GM19099 (cell line): ENCODE measurements around the gene CLEC20A.

Experiments used
- POLR2A ChIP-seq: IDR thresholded peaks from 3 replicates; pipeline ENCODE4 v1.6.1; 2011; ENCODE audit warnings: low read depth; ENCODE audit not compliant: insufficient read length; ENCODE audit errors: extremely low read depth

CLEC20A gene

DNA sequence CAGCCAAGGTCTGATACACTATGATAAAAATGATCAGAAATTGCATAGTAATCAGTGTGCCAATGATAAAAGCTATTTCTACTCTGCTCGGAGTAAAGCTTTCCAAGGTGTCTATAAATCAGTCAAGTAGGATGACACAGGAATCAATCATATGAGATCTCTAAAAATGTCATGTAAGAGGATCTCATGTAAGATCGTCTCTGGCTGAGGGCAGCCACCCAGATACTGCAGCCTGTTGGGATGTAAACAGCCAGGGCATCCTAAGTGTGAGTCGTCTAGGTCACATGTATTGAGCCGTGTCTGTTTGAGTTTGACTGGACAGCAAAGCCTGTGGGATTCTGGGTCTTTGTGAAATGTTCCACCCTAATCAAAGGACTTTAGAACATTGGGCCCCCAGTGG, 13.4 kb upstream of the CLEC20A start:
- no peak for TF ChIP-seq POLR2A

DNA sequence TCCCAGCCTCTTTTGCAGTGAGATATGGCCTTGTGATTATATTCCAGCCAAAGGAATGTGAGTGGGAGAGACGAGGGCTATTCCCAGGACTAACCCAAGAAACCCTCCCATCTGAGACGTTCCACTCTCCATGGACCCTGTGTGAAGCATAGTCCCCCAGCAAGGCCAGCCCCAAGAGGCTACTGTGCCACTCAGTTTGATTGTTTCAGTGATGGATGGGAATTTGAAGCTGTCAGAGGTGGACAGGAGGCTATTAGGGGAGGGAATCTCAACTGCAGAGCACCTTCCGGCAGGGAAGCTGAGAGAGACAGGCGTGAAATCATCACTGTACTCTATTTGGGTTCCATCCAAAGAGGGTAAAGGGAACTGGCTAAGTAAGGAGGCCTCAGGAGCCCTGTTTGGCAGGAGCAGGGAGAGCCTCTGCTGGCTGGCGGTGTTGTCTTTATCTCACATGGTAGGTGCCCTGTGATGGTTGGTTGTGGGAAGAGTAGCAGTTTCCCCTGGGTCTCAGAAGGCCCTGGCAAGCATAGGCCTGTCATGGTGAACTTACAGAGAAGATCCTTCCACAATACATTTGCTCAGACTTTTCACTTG, 12.7 kb upstream of the CLEC20A start:
- no peak for TF ChIP-seq POLR2A

DNA sequence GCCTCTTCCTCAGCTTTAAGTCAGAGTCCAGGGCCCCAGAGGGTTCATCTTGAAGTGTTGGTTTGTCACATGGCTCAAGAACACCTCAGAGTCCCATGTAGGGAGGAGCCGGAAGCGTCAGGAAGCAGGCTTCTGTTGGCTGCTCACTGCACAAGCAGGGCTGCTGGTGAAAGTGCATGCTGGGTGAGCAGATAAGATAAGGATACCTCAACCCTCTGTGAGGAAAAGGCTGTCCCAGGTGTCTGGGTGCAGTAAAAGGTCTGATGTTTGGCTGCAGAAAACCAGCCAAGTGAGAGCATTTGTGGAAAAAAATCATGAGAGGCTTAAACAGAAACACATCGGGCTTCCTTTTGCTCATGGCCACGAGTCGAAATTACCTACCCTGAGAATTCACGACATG, 9.9 kb upstream of the CLEC20A start:
- TF ChIP-seq POLR2A: no peak

DNA sequence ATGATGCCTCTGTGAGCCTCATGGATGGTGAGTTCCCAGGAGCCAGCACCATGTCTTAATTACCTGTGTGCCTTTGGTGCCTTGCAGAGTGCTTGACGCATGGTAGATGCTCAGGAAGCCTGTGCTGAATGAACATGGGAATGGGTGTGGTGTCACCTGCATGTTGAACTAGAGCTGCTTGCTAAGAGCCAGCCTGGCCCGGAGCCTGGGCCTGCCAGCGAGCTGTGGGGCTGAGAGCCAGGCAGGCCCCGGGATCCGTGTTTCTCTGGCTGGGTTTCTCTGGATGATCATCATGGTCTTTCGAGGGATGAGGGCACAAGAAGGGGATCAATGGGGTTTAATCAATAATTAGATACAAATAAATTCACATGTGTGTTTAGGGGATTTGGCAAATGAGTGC, 9.4 kb upstream of the CLEC20A start:
- TF ChIP-seq POLR2A: no peak

GRCh38 chr1:178504286-178504685, 7.5 kb upstream of the CLEC20A start:
- TF ChIP-seq POLR2A: no peak

DNA sequence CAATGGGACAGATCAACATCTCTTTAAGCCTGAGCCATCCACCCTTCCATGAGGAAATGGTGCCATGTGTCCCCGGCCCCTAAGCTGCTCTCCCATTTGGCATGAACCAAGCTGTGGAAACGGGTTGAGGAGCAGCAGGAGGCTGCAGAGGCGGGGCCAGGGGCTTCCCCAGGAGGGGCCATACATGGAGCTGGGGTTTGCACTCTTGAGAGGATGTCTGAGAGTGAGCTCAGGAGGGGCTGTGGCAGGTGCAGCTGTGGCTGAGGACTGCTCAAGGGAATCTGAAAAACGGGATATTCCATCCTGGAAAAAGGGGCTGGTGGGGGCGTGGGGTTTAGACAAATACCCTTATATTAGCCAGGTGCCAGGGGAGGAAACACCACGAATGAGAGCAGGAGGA, 7.1 kb upstream of the CLEC20A start:
- TF ChIP-seq POLR2A: no peak

GRCh38 chr1:178502856-178503255, 6.1 kb upstream of the CLEC20A start:
- TF ChIP-seq POLR2A: no peak

DNA sequence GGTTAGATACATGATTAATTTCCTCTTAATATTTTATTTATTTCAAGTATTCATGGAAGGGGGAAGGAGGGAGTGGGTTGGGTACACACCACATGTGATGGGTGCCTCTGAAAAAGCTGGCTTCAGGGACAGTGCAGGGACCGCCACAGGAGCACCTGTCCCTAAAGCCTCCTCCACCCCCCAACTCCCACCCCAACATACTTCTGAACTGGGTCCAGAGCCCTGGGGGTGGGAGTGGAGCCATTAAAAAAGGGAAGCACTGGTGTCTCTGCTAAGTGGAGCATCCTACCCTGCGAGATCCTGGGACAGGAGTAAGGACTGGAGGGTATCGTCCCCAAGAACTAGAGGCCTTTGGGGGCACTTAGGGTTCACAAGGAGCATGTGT, 5.6 kb upstream of the CLEC20A start:
- TF ChIP-seq POLR2A: no peak

- TF ChIP-seq POLR2A: no peak
Measured at GRCh38 chr1:178501705-178502329, 5.1 kb upstream of the CLEC20A start.

DNA sequence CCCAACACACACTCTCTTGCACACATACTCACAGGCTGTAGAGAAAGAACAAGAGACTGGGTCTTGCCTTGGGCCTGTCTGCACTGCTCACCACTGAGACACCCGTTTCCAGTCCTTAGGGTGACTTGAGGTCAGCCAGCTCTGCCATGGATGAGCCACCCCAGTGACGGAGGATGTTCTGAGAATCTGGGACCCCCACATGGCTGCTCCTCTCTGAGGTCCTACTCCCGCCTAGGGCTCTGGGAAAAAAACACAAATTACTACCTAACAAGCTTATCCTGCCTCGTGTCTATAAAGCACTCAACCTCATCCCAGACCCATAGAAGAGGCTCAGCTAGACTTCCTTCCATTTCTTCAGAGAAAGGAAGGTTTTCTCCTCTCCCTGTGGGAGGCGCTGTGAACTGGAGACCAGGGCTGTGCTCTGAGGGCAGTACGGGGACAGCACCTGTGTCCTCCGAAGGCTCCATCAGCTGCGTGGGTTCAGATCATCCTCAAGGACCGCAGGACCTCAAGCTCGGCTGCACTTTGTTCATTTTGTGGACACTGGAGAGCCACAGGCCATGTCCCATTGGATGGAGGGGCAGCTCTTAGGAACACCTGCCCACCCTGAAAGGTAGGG, 4.3 kb upstream of the CLEC20A start:
- no peak for TF ChIP-seq POLR2A

DNA sequence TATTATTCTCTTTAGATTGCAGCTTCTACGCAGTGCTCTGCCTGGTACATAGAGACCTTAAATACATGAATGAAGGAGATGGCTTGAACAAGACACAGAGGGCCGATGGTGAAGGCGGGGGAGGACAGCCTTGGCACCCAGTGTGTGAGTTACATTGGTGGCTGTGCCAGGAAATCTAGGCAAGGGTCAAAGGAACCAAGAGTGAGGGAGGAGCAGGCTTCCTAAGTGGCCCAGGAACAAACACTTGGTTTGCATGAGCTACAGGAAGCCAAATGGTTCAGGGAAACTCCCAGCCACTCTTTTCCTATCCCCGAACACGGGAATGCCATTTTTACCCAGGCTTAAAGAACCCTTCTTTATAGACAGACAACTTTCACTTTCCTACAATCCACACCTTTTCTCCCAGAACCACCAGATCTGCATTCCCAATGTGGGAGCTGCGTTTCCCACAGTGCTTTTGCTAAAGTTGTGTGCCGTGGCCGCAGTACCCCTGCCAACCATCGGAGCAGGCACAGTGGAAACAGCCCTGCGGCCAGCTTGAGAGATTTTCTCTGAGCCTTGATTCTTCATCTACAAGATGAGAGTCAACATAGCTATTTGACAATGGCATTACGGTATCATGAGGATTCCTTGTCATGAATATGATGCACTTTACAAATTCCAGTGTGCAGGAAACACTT, 3.5 kb upstream of the CLEC20A start:
- TF ChIP-seq POLR2A: no peak

DNA sequence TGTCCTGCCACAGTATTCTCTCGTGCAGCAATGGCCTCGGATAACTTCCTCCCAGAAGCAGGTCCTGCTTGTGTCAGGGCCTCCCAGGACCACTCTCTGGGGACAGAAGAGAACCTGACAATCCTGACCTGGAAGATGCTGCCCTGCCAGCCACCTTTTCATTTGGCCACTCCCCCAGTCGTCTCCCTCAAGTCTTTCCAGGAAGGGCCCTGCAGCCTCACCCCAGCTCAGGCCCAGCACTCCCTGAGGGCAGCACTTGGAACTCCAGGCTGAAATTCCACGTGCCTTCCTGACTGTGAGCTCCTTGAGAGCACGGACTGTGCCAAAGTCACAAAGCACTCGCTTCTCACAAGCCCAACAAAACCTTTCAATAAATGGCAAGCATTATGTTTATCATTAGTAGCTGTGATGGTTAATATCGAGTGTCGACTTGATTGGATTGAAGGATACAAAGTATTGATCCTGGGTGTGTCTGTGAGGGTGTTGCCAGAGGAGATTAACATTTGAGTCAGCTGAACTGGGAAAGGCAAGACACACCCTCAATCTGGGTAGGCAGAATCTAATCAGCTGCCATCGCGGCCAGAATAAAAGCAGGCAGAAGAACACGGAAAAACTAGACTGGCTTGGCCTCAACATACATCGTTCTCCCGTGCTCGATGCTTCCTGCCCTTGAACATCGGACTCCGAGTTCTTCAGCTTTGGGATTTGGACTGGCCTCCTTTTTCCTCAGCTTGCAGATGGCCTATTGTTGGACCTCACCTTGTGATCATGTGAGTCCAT, 2.3 kb upstream of the CLEC20A start:
- no peak for TF ChIP-seq POLR2A

DNA sequence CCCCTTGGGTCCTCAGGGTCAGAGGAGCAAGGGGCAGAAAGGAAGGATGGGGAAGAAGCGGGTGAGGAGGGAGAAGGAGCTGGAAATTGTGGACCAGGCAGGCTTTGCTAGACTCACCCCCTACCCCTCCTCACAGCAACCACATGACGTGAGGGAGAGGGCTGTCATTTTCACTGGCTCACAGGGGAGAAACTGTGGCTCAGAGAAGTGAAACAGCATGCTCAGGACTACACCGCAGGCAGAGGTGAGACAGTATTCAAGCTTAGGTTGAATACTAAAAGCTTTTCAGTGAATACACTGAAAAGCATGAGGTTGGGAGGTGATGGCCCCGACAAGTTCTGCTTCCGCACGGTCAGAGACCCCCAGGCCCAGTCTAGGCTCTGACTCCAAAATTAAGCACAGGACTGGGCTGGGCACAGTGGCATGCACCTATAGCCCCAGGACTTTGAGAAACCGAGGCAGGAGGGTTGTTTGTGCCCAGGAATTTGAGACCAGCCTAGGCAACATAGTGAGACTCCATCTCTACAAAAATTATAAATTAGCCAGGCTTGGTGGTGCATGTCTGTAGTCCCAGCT, 1.2 kb upstream of the CLEC20A start:
- TF ChIP-seq POLR2A: no peak

GRCh38 chr1:178495741-178496409, 889 bp downstream of the CLEC20A start:
- no peak for TF ChIP-seq POLR2A

- TF ChIP-seq POLR2A: no peak
Measured at GRCh38 chr1:178495158-178495557, 1.6 kb downstream of the CLEC20A start.

DNA sequence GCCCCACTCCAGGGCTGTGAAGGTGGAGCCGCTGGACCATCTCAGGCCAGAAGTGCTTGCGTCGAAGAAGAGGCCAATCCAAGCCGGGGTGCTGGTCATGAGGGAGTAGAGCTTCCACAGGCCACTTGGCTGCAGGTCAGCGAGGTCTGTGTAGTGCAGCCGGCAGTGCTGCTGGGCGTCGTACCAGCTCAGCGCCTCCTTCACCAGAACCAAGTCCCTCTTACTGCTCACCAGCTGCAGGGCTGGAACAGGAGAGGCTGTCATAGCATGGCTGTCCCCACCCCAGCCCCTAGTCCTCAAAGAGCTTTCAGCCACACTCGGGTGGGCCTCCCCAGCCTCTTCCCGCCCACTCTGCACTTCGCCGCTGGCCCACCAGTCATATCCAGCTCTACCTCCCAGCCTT, 2.2 kb downstream of the CLEC20A start:
- TF ChIP-seq POLR2A: no peak
